GM21367 (cell line): Measurements from ENCODE around the gene RNF13.
"Not testable (repeated sequence)": the region's sequence is repeated elsewhere in the genome, so short reads cannot be mapped to it uniquely, and the experiment has no call there.

Experiments
- ATAC-seq: cut with Tn5 transposase; IDR thresholded peaks from one replicate; pipeline ENCODE4 v1.9.1; 2021; ENCODE audit not compliant: unreplicated experiment

The RNF13 gene

GRCh38 chr3:149895339-149895738 is 82.3 kb downstream of the RNF13 start:
- no peak for ATAC-seq

- ATAC-seq = no peak
Observed at GRCh38 chr3:149895769-149896168, 82.8 kb downstream of the RNF13 start.

GRCh38 chr3:149898771-149899170 is 85.8 kb downstream of the RNF13 start:
- no peak for ATAC-seq

- no peak for ATAC-seq
Observed at GRCh38 chr3:149900322-149900721, 87.3 kb downstream of the RNF13 start.

GRCh38 chr3:149901770-149902169 is 88.8 kb downstream of the RNF13 start:
- no peak for ATAC-seq

GRCh38 chr3:149902498-149903139 is 89.6 kb downstream of the RNF13 start:
- no peak for ATAC-seq

- no peak for ATAC-seq
Observed at GRCh38 chr3:149906036-149906435, 93.0 kb downstream of the RNF13 start.

GRCh38 chr3:149908424-149908957 is 95.5 kb downstream of the RNF13 start:
- no peak for ATAC-seq

GRCh38 chr3:149909923-149910322 is 96.9 kb downstream of the RNF13 start:
- no peak for ATAC-seq

- no peak for ATAC-seq
Observed at GRCh38 chr3:149917124-149917667, 104.2 kb downstream of the RNF13 start.

- no peak for ATAC-seq
Observed at GRCh38 chr3:149919509-149919908, 106.5 kb downstream of the RNF13 start.

GRCh38 chr3:149920119-149920518 is 107.1 kb downstream of the RNF13 start:
- no peak for ATAC-seq

- ATAC-seq = no peak
Observed at GRCh38 chr3:149933008-149933407, 120.0 kb downstream of the RNF13 start.

GRCh38 chr3:149933858-149934257 is 120.8 kb downstream of the RNF13 start:
- ATAC-seq = no peak

- no peak for ATAC-seq
Observed at GRCh38 chr3:149934524-149934923, 121.5 kb downstream of the RNF13 start.

GRCh38 chr3:149936812-149937230 is 123.8 kb downstream of the RNF13 start:
- peak; percentile 77 for ATAC-seq

- not testable (repeated sequence) for ATAC-seq
Observed at GRCh38 chr3:149938392-149939055, 125.5 kb downstream of the RNF13 start.

GRCh38 chr3:149941186-149941585 is 128.2 kb downstream of the RNF13 start:
- ATAC-seq = no peak

- no peak for ATAC-seq
Observed at GRCh38 chr3:149941946-149942345, 128.9 kb downstream of the RNF13 start.

GRCh38 chr3:149942409-149942808 is 129.4 kb downstream of the RNF13 start:
- no peak for ATAC-seq

GRCh38 chr3:149943966-149944365 is 131.0 kb downstream of the RNF13 start:
- ATAC-seq = not testable (repeated sequence)

- no peak for ATAC-seq
Observed at GRCh38 chr3:149947231-149947630, 134.2 kb downstream of the RNF13 start.
